NCI-H1417 (cell line): Measurements from ENCODE around the gene RBM24.
A peak's percentile ranks its signal among the peaks of the same experiment; 100 is the strongest.
"Not testable (repeated sequence)": the region's sequence is repeated elsewhere in the genome, so short reads cannot be mapped to it uniquely, and the experiment has no call there.

Experiments used
- DNase-seq, 3 experiments: peaks; one replicate each; lab custom pipeline; 2025; lab: John Stamatoyannopoulos, UW

Gene RBM24

DNA sequence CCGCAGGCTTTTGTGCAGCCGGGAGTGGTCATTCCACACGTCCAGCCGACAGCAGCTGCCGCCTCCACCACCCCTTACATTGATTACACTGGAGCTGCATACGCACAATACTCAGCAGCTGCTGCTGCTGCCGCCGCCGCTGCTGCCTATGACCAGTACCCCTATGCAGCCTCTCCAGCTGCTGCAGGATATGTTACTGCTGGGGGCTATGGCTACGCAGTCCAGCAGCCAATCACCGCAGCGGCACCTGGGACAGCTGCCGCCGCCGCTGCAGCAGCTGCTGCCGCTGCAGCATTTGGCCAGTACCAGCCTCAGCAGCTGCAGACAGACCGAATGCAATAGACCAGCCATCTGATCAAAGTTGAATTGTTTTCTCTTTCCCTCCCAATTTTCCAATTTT is 10.6 kb downstream of the RBM24 start:
- DNase-seq = peak; percentile 48 to 79 (median 69)

- no peak for DNase-seq
Measured at GRCh38 chr6:17292600-17293133, 11.5 kb downstream of the RBM24 start.

DNA sequence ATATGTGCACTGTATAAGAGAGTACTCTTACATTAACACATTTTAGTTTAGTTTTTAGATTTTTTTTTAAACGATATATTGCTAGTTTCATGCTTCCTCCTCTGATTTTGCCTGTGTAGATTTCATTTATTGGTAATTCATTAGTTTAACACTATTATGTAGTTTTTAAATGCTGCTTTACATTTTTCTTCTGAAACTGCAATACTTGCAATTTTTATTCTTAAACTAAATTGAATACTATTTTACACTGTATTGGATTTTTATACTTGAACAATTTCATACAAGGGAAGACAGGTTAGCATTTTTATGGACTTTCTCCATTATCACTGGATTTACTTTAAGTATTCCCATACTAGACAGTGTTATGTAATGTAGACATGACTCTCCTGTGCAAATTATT is 12.2 kb downstream of the RBM24 start:
- no peak for DNase-seq

GRCh38 chr6:17297271-17298080 is 16.3 kb downstream of the RBM24 start:
- DNase-seq = no peak

DNA sequence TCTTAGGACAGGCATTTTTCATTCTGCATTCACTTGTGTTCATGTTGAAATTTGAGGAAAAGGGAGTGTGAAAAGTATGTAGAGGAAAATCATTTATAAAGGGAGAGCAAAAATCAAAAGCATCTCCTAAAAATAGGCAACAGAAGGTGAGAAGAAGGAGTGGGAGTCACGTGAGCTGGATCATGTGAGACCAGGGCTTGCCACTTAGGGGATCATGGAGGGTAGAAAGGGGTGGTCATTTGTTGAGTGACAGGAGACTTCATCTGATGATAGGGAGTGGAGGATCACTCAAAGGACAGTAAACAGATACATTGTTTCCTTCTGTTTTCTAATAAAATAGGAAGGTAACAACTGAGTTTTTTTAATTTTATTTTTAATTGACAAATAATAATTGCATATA is 17.1 kb downstream of the RBM24 start:
- DNase-seq = no peak

DNA sequence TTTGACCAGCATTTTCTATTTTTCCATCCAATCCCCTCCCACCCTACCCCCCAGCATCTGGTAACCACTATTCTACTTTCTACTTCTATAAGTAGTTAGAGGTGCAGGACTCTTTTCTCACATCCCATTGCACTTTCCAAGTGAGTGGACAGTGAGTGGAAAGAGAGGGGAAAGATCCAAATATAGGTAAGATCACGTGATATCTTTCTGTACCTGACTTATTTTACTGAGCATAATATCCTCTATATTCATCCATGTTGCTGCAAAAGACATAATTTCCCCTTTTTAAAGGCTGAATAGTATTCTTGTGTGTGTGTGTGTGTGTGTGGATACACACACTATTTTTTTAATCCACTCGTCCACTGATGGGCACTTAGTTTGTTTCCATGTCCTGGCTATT is 18.1 kb downstream of the RBM24 start:
- DNase-seq = no peak

DNA sequence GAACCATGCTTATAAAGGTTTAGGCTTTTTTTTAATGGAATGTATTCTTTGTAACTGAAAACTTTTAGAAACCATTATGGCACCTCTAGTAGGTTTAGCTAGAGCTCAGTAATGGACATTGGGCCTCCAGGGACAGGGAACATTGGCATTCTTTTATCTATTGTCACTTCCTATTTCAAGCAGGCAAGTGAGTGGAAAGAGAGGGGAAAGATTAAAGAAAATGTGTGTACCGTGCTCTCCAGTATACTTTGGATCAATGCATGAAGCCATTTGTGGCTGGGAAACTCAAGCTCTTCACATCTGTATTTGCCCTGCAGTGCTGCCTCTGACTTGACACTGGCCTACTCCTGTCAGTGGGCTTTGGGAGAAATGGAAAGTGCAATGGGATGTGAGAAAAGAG is 18.6 kb downstream of the RBM24 start:
- no peak for DNase-seq

DNA sequence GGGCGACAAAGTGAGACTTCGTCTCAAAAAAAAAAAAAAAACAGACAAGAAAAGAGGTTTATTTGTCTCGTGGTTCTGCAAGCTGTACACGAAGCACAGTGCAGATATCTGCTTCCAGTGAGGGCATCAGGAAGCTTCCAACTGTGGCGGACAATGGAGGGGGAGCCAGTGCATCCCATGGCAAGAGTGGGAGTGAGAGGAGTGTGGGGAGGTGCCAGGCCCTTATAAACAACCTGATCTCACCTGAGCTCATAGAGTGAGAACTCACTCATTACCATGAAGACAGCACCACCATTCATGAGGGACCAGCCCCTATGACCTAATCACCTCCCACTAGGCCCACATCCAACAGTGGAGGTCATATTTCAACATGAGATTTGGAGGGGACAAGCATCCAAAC is 19.5 kb downstream of the RBM24 start:
- DNase-seq = no peak

- no peak for DNase-seq
Measured at GRCh38 chr6:17303444-17303843, 22.3 kb downstream of the RBM24 start.

DNA sequence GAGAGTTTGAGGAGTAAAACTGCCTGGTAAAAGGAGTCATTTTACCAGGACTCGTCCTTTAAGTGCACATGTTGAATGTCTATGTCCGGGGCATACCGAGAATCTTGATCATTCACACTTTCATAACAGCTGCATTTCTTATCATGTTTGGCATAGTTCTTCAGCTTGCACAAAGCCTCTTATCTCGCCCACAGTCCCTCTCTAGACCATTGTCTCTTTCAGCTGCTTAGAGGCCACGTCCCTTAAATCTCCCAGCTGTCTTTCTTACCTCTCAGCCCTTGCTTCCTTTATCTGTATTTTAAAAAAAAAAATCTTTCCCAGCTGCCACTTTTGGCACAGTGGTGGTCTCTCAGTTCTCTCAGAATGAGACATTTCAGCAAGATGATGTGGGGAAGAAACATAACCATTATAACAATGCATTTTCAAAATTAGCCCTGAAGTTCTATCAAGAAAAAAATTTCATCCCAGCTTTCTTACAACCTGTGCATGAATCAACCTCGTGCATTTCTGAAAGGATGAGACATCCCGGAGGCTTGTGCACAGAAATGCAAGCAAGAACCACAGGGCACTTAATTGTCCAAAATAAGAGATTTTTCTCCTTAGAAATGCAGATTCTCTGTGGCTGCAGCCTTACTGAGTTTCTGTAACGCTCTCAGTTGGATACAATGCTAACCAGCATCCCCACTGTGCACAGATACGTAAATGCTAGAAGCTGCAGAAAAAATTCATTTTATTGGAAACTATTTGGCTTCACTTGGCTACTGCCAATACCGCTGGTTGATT is 24.2 kb downstream of the RBM24 start:
- no peak for DNase-seq

GRCh38 chr6:17311595-17312311 is 30.6 kb downstream of the RBM24 start:
- DNase-seq = peak; percentile 18 to 48 (median 41)

- DNase-seq = not testable (repeated sequence)
Measured at GRCh38 chr6:17313238-17313637, 32.1 kb downstream of the RBM24 start.

DNA sequence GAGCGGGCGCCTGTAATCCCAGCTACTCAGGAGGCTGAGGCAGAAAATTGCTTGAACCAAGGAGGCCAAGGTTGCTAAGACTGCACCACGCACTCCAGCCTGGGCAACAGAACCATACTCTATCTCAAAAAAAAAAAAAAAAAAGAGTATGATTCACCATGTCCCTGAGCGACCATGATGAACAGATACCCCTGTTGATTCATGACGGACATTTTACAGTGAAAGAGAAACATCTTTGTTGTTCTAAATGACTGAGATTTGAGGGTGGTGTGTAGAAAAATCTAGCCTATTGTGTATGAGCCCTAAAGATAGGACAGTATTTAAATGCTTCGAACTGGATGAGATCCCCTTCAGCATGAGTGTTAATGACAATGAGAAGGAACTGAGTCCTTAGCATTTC is 32.8 kb downstream of the RBM24 start:
- DNase-seq = no peak

- DNase-seq = no peak
Measured at GRCh38 chr6:17315262-17315661, 34.1 kb downstream of the RBM24 start.

DNA sequence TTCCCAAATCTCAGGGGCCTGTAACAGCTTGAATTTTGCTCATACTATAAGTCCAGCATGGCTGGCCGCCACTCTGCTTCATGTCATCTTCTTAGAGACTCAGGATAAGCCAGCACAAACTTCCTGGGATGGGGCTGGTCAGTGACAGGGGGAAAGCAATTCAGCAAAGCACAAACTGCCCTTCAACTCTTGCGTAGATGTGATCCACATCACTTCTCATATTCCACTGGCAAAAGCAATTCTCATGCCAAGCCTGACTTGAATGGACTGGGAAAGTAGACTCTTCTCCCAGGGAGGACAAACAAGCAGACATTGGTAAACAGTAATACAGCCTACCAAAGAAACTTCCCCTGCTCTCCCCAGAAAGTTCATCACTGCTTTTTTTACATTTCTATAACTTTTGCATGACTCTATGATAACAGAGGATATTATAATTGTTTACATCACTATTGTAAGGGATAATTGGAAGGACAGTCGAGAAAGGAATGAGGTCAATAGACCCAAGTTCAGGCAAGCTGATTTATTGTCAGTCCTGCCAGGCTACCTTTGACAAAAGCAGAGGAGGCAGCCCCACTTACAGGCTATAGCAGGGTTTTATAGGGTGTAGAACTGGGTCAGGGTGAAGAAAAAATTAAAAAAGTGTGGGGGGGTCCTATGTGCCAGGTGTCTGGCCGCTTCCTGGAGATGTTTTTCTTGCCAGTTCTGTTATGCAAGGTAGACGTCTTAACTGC is 37.4 kb downstream of the RBM24 start:
- no peak for DNase-seq

- not testable (repeated sequence) for DNase-seq
Measured at GRCh38 chr6:17320266-17320665, 39.1 kb downstream of the RBM24 start.

DNA sequence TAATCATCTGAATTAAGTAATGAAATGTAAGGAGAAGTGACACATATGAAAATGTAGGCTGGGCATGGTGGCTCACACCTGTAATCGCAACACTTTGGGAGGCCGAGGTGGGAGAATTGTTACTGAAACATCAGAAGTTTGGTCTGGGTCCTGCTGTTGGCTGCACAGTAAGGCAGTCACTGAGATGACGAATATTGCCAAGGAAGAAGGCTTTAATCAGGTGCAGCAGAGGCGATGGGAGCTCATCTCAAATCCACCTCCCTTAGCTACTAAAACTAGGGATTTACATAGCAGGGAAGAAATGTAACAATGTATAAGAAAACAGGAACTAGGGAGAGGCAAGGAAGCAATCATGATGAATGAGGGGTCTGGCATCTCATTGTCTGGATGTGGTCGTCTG is 50.1 kb downstream of the RBM24 start:
- no peak for DNase-seq

DNA sequence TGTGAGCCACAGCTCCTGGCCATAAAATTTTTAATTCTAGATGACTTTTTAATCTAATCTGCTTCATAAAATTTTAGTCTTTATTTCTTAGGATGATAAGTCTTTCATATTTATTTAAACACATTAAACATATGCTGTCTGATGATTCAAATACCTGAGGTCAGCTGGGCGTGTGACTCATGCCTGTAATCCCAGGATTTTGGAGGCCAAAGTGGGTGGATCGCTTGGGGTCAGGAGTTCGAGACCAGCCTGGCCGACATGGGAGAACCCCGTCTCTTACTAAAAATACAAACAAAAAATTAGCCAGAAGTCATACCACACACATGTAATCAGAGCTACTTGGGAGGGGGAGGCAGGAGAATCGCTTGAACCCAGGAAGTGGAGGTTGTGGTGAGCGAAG is 53.1 kb downstream of the RBM24 start:
- no peak for DNase-seq

DNA sequence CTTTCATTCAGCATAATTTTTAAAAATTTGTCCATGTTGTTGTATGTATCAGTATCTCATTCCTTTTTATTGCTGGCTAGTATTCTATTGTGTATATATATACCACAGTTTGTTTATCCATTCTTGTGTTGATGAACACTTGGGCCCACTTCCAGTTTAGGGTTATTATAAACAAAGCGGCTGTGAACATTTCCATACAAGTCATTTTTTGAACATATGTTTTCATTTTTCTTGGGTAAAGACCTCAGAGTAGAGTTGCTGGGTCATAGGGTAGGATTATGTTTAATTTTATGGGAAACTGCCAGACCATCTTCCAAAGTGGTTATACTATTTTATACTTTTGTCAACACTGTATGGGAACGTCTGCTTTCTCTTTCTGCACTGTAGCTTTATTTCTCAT is 55.3 kb downstream of the RBM24 start:
- no peak for DNase-seq

DNA sequence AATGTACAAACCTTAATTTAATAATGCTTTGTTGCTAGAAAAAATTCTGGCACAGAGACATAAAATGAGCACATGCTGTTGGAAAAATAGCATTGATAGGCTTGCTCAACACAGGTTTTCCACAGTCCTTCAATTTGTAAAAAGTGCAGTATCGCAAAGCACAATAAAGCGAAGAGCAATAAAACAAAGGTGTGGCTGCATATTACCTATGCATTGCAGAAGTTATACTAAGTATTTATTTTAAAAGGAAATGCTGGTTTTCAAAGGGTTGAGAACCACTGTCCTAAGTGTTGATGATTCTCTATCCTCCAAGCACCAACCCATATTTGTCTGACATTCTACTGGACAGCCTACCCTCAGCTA is 58.1 kb downstream of the RBM24 start:
- no peak for DNase-seq

DNA sequence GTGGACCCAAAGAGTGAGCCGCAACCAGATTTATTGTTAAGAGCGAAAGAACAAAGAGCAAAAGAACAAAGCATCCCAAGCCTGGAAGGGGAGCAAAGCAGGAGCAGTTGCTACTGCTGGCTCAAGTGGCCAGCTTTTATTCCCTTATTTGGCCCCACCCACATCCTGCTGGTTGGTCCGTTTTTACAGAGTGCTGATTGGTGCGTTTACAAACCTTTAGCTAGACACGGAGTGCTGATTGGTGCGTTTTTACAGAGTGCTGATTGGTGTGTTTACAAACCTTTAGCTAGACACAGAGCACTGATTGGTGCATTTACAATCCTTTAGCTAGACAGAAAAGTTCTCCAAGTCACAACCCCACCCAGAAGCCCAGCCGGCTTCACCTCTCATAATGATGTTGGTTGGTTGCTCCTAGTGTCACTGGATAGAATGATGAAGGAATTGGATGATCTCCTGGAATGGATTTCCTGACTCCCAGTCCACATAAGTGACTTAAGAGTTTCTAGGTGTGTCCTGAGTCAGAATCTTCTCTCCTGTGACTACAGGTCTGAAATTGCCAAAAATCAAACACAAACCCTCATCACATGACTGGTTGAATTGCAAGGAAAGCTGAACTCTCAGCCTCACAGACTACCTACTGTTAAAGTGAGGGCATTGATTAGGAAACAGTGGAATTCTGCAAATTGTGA is 60.1 kb downstream of the RBM24 start:
- no peak for DNase-seq
